Smooth muscle cell (in vitro differentiated cells): Measurements from ENCODE around the gene CFAP57. TPM values are rescaled to one million over a fixed set of nuclear protein-coding genes. Genes with fewer than 3 reads are reported as not detected.
A peak's percentile ranks its signal among the peaks of the same experiment; 100 is the strongest.

Source experiments
- DNase-seq: peaks from one replicate; lab custom pipeline; 2025; ENCODE audit not compliant: unreplicated experiment; lab: John Stamatoyannopoulos, UW
- H2AFZ ChIP-seq: fragments of 200-600 bp; sonication (generic); 2 replicates; pipeline ENCODE4 v1.6.0; 2016; ENCODE audit warnings: antibody characterized with exemption, low read depth, mild to moderate bottlenecking
- H3F3A ChIP-seq: fragments of 200-600 bp; sonication (generic); 2 replicates; pipeline ENCODE4 v1.6.0; 2017; ENCODE audit warnings: antibody characterized with exemption, low read depth
- H3K27ac ChIP-seq: fragments of 200-600 bp; sonication (generic); 2 replicates; pipeline ENCODE4 v1.5.1; 2016; ENCODE audit warnings: low read depth, mild to moderate bottlenecking
- H3K27me3 ChIP-seq: fragments of 200-600 bp; sonication (generic); 2 replicates; pipeline ENCODE4 v1.6.1; 2016; ENCODE audit warnings: low read depth, mild to moderate bottlenecking
- H3K36me3 ChIP-seq: fragments of 200-600 bp; sonication (generic); 2 replicates; pipeline ENCODE4 v1.5.1; 2016; ENCODE audit warnings: low read depth
- H3K4me1 ChIP-seq: fragments of 200-600 bp; sonication (generic); 2 replicates; pipeline ENCODE4 v1.5.1; 2016; ENCODE audit warnings: low read depth
- H3K4me2 ChIP-seq: fragments of 200-600 bp; sonication (generic); 2 replicates; pipeline ENCODE4 v1.6.0; 2016; ENCODE audit warnings: mild to moderate bottlenecking
- H3K4me3 ChIP-seq: fragments of 200-600 bp; sonication (generic); 2 replicates; pipeline ENCODE4 v1.5.1; 2016; ENCODE audit warnings: mild to moderate bottlenecking
- H3K79me2 ChIP-seq: fragments of 200-600 bp; sonication (generic); 2 replicates; pipeline ENCODE4 v1.6.0; 2016; ENCODE audit warnings: low read depth, mild to moderate bottlenecking
- H3K9ac ChIP-seq: fragments of 200-600 bp; sonication (generic); 2 replicates; pipeline ENCODE4 v1.6.0; 2016; ENCODE audit warnings: low read depth
- H3K9me3 ChIP-seq: fragments of 200-600 bp; sonication (generic); replicated peaks from 2 replicates; pipeline ENCODE4 v1.5.1; 2016; ENCODE audit warnings: low read depth
- H4K20me1 ChIP-seq: fragments of 200-600 bp; sonication (generic); 2 replicates; pipeline ENCODE4 v1.6.0; 2016; ENCODE audit warnings: low read depth
- WGBS: methylation state at CpG from one replicate; pipeline ENCODE4 v1.1.7; 2016; ENCODE audit warnings: low lambda C conversion rate; 5-methylcytosine and 5-hydroxymethylcytosine counted together
- polyA plus RNA-seq: library from polyadenylated mRNA; unstranded; fragments of >200 nt; fragmentation: Nextera tagmentation; extraction: Ambion mirVana; gene quantifications from 2 replicates; pipeline ENCODE4 v1.2.1, GENCODE V29; 2016
- total RNA-seq: library from RNA; depleted of rRNA; stranded (reverse); fragments of >200 nt; gene quantifications from 2 replicates; pipeline ENCODE4 v1.2.3, GENCODE V29; 2014
- TF ChIP-seq, protein P1 (sequence below): fragments of 200-600 bp; sonication (generic); IDR thresholded peaks from 2 replicates; pipeline ENCODE4 v1.5.1; 2017; ENCODE audit warnings: borderline replicate concordance, mild to moderate bottlenecking, antibody characterized with exemption; ENCODE audit not compliant: insufficient read depth, poor library complexity, severe bottlenecking

The CFAP57 gene
- total and polyA plus RNA-seq, 2 experiments from 2014 or later, result 0.22 TPM; not detected in 1

DNA sequence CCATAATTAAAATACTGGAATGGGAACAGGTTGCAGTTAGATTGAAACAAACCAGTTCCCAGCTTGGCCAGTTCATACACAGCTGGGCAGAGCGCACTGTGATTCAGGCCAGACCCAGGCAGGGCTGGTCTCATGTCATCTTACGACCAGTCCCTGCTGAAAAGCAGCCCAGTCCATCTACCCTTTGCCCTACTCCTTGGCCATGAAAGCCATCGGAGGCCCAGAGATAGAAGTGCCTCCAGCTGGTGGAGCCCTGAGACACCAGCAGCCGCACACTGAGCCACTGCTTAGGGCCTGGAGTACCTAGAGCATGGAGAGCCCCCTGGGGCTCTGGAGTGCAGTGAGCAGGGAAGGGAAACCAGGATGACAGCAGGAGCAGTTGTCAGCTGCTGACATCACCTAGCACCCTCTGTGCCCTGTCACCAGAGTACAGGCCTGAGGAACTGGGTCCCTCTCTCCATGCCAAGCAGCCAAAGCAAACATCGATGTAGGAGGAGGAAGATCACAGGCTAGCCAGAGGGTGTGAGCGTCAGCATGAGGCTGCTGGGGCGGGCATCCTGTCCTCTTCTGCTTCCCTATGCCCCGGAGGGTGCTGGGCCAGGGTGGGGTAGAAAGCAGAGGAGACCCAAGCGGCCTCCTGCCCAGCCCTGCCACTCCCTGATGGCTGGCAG, 63.5 kb downstream of the CFAP57 start:
- Histone ChIP-seq H3K9ac (no peak overlapping the region), H3K9me3 (no peaks in the 10 kb centered on the region), H3K4me2 (no peak overlapping the region), H3K4me3 (no peak overlapping the region), H4K20me1 (no peaks in the 10 kb centered on the region), H3F3A (peaks cover 5% of the 10 kb centered on the region), H3K36me3 (no peaks in the 10 kb centered on the region), H3K27ac (no peak overlapping the region), H3K79me2 (no peaks in the 10 kb centered on the region), H3K27me3 (no peaks in the 10 kb centered on the region), H3K4me1 (peaks cover 1% of the 10 kb centered on the region), H2AFZ (no peak overlapping the region)
- 90% methylated on average over 9 of the region's 9 CpGs for WGBS
- no peak for DNase-seq
- TF ChIP-seq, protein P1, sequence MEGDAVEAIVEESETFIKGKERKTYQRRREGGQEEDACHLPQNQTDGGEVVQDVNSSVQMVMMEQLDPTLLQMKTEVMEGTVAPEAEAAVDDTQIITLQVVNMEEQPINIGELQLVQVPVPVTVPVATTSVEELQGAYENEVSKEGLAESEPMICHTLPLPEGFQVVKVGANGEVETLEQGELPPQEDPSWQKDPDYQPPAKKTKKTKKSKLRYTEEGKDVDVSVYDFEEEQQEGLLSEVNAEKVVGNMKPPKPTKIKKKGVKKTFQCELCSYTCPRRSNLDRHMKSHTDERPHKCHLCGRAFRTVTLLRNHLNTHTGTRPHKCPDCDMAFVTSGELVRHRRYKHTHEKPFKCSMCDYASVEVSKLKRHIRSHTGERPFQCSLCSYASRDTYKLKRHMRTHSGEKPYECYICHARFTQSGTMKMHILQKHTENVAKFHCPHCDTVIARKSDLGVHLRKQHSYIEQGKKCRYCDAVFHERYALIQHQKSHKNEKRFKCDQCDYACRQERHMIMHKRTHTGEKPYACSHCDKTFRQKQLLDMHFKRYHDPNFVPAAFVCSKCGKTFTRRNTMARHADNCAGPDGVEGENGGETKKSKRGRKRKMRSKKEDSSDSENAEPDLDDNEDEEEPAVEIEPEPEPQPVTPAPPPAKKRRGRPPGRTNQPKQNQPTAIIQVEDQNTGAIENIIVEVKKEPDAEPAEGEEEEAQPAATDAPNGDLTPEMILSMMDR, result no peak

DNA sequence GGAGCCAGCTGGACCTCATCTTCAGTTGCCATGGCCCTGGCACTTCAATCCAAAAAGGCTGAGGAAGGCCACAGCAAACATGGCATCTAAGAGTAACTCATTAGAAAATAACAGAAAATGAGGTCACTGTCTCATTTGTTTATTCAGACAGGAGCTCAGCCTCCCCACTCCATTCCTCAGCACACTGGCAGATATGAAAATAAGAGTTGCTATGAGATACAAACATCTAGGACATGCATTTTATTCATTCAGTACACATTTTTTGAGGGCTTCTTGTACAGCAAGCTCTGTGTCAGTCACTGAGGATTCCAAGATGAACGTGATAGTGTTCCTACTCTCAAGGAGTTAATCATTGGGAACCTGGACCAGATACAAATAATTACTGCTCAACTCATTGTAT, 65.0 kb downstream of the CFAP57 start:
- Histone ChIP-seq H3K9me3 (no peaks in the 10 kb centered on the region), H3K9ac (no peak overlapping the region), H3F3A (peaks cover 5% of the 10 kb centered on the region), H3K27me3 (no peaks in the 10 kb centered on the region), H3K4me1 (no peaks in the 10 kb centered on the region), H3K4me2 (no peak overlapping the region), H4K20me1 (no peaks in the 10 kb centered on the region), H2AFZ (no peak overlapping the region), H3K36me3 (no peaks in the 10 kb centered on the region), H3K79me2 (no peaks in the 10 kb centered on the region), H3K4me3 (no peak overlapping the region), H3K27ac (no peak overlapping the region)
- TF ChIP-seq, protein P1, result no peak
- no peak for DNase-seq
- 84% methylated on average over 1 of the region's 1 CpG for WGBS

DNA sequence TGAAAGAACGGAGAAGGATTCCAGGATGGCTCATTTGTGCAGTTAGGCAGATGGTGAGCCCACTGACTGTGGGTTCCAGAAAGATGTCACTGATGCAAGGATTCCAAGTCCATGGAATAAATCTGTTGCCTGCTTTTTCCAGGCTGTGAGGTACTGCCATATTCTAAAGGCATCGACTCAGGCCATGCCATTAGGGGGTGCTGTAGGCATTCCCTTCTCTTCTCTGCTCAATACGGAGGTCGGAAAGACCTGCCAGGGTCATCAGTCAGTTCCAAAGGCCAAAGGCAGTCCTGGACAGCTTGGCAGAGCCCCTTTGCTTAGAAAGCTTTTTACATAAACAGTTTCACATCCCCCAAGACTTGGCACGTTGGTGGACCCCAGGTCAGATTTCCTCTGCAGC, 66.0 kb downstream of the CFAP57 start:
- H3K27ac ChIP-seq, result no peak overlapping the region
- no peak overlapping the region for H2AFZ ChIP-seq
- H3K27me3 ChIP-seq, result no peaks in the 10 kb centered on the region
- H4K20me1 ChIP-seq, result no peaks in the 10 kb centered on the region
- no peaks in the 10 kb centered on the region for H3K9me3 ChIP-seq
- TF ChIP-seq, protein P1, result peak; percentile 57
- 3% methylated on average over 5 of the region's 5 CpGs for WGBS
- no peak overlapping the region for H3K9ac ChIP-seq
- H3F3A ChIP-seq, result no peaks in the 10 kb centered on the region
- H3K36me3 ChIP-seq, result no peaks in the 10 kb centered on the region
- no peak overlapping the region for H3K4me2 ChIP-seq
- no peaks in the 10 kb centered on the region for H3K4me1 ChIP-seq
- H3K79me2 ChIP-seq, result no peaks in the 10 kb centered on the region
- H3K4me3 ChIP-seq, result no peak overlapping the region
- DNase-seq, result no peak

DNA sequence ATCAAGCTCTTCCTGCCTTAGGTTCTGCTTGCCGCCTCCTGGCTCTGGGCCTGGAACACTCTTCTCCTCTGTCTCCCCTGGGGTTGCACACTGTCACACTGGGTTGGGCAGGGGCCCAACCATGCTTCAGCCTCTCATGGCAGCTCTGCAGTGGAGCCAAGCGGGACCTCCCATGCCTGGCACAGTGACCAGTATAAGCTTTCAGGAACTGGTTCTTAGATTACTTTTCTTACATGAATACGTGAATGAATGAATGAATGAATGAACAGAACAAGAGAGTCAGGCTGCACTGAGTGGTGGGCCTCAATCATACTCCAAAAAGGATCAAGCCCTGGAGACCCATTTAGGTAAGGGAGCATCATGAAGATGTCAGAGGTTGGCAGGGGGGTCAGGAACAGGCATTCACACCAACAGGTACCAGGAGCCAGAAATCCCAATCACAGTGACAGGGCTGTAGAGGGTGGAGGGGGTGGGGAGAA, 66.9 kb downstream of the CFAP57 start:
- H3F3A ChIP-seq, result no peaks in the 10 kb centered on the region
- no peak overlapping the region for H2AFZ ChIP-seq
- H3K27ac ChIP-seq, result no peak overlapping the region
- H3K27me3 ChIP-seq, result no peaks in the 10 kb centered on the region
- H3K4me1 ChIP-seq, result no peaks in the 10 kb centered on the region
- H3K4me2 ChIP-seq, result no peak overlapping the region
- no peak overlapping the region for H3K4me3 ChIP-seq
- no peaks in the 10 kb centered on the region for H4K20me1 ChIP-seq
- WGBS, result 94% methylated on average over 3 of the region's 3 CpGs
- no peak for DNase-seq
- no peaks in the 10 kb centered on the region for H3K79me2 ChIP-seq
- TF ChIP-seq, protein P1, result no peak
- H3K36me3 ChIP-seq, result no peaks in the 10 kb centered on the region
- H3K9ac ChIP-seq, result no peak overlapping the region
- no peaks in the 10 kb centered on the region for H3K9me3 ChIP-seq
